EL (cell line): ENCODE results near the gene PAX5.
A peak's percentile ranks its signal among the peaks of the same experiment; 100 is the strongest.

Experiments used
- DNase-seq: peaks from one replicate; pipeline ENCODE4 v3.0.0-alpha.2; 2016

The PAX5 gene

GRCh38 chr9:36898431-36899020, 135.5 kb downstream of the PAX5 start:
- DNase-seq = no peak

- DNase-seq = no peak
These were observed 136.6 kb downstream of the PAX5 start for GRCh38 chr9:36897478-36897877.

- DNase-seq = no peak
These were observed 137.0 kb downstream of the PAX5 start for GRCh38 chr9:36897019-36897418.

GRCh38 chr9:36896296-36896695, 137.8 kb downstream of the PAX5 start:
- no peak for DNase-seq

- no peak for DNase-seq
These were observed 138.3 kb downstream of the PAX5 start for GRCh38 chr9:36895744-36896260.

GRCh38 chr9:36894695-36895310, 139.3 kb downstream of the PAX5 start:
- no peak for DNase-seq

GRCh38 chr9:36893911-36894310, 140.2 kb downstream of the PAX5 start:
- DNase-seq = no peak

- no peak for DNase-seq
These were observed 140.9 kb downstream of the PAX5 start for GRCh38 chr9:36893184-36893583.

- no peak for DNase-seq
These were observed 141.8 kb downstream of the PAX5 start for GRCh38 chr9:36892279-36892678.

- DNase-seq = no peak
These were observed 142.7 kb downstream of the PAX5 start for GRCh38 chr9:36891341-36891811.

- no peak for DNase-seq
These were observed 144.2 kb downstream of the PAX5 start for GRCh38 chr9:36889844-36890243.

GRCh38 chr9:36888551-36888950, 145.5 kb downstream of the PAX5 start:
- DNase-seq = no peak

GRCh38 chr9:36884721-36885120, 149.3 kb downstream of the PAX5 start:
- no peak for DNase-seq

GRCh38 chr9:36882594-36882993, 151.5 kb downstream of the PAX5 start:
- DNase-seq = no peak

- DNase-seq = no peak
These were observed 152.2 kb downstream of the PAX5 start for GRCh38 chr9:36881743-36882441.

GRCh38 chr9:36881316-36881715, 152.8 kb downstream of the PAX5 start:
- no peak for DNase-seq

- DNase-seq = no peak
These were observed 154.0 kb downstream of the PAX5 start for GRCh38 chr9:36880075-36880474.

- DNase-seq = no peak
These were observed 154.8 kb downstream of the PAX5 start for GRCh38 chr9:36878986-36879982.

- DNase-seq = no peak
These were observed 156.8 kb downstream of the PAX5 start for GRCh38 chr9:36877239-36877638.

- no peak for DNase-seq
These were observed 158.0 kb downstream of the PAX5 start for GRCh38 chr9:36876056-36876455.

- DNase-seq = peak; percentile 45
These were observed 159.1 kb downstream of the PAX5 start for GRCh38 chr9:36874921-36875320.

- no peak for DNase-seq
These were observed 159.8 kb downstream of the PAX5 start for GRCh38 chr9:36874261-36874660.
